ENCODE results near the gene ZNF827. TPM values are rescaled to one million over a fixed set of nuclear protein-coding genes. Genes with fewer than 3 reads are reported as not detected.
A peak's percentile ranks its signal among the peaks of the same experiment; 100 is the strongest.

Gene ZNF827
- total RNA-seq, 2 experiments from 2014 or later = 13.6 to 14.8 TPM

DNA sequence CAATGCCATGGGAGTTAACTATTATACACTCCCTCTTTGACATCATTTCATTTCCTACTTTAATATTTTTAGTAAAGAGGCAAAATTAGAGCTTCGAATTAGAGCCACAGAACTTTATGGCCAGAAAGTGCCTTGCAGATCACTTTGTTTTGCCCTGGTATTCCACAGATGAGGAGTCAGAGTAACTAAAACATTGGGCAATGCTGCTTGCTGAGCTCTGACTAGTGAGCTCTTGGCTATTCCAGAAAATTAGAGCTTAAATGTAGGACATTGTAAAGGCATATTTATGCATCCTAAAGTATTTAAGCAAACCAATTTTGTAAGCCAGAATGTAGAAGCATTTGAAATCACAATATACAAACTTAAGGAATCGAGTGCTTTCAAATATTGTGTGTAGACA is 6.3 kb upstream of the ZNF827 start:
- Mint-ChIP-seq H3K9me3 (ENCODE audit: insufficient read depth) (no peaks in the 10 kb centered on the region), H3K27me3 (ENCODE audit: low read depth) (peaks cover 25% of the 10 kb centered on the region), H3K36me3 (ENCODE audit: low read depth) (no peaks in the 10 kb centered on the region), H3K27ac (no peak overlapping the region), H3K4me1 (ENCODE audit: low read depth) (no peaks in the 10 kb centered on the region), H3K4me3 (no peak overlapping the region)
- DNase-seq (no peak), ATAC-seq (no peak)
- POLR2A ChIA-PET = no interaction called here
- CTCF ChIA-PET = interaction anchor here (0.7 to 2.0 kb wide), 2 partner anchors 10 to 66 kb away, joined by 3 to 15 read pairs; no protein-coding TSS in a partner anchor

DNA sequence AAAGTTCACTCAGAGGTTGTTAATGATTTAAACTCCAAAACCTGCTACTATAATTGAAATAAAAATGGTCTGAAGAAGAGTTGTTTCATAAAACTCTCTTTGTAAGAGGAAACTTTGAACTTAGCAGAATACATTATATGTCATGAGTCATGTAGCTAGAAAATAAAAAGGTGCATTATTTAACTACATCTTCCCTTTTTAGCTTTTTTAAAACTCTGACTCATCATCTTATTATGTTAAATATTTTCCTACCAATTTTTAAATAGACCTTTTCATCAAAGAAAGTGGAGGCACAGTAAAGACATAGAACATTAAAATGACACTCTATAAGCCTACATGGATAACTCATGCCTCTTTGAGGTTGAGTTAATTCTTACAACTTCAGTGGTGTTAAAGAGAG is 1.2 kb upstream of the ZNF827 start:
- Mint-ChIP-seq H3K36me3 (ENCODE audit: low read depth) (peaks cover 7% of the 10 kb centered on the region), H3K27me3 (ENCODE audit: low read depth) (peaks cover 10% of the 10 kb centered on the region), H3K27ac (no peak overlapping the region), H3K4me3 (no peak overlapping the region), H3K4me1 (ENCODE audit: low read depth) (peaks cover 17% of the 10 kb centered on the region), H3K9me3 (ENCODE audit: insufficient read depth) (no peaks in the 10 kb centered on the region)
- ChIA-PET CTCF (interaction anchor here (1.2 to 2.2 kb wide), 2 partner anchors 12 to 98 kb away, joined by 4 to 6 read pairs; no protein-coding TSS in a partner anchor), POLR2A (no interaction called here)
- DNase-seq (no peak), ATAC-seq (no peak)

DNA sequence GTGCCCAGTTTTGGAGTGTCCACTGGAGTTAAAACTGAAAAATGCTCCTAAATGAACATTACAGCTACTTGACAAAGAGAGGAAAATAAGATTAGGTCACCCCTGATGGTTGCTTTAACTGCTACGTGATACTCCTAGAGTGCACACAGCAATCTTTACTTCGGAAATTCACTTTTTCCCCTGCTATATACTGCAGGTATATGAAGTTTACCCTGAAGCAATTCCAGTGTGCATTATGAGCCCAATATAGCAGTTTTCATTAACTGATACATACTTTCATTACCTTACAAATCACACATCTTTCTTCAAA is 773 bp upstream of the ZNF827 start:
- Mint-ChIP-seq H3K4me3 (peak overlapping the region; percentile 99), H3K27ac (no peak overlapping the region), H3K9me3 (ENCODE audit: insufficient read depth) (no peaks in the 10 kb centered on the region), H3K27me3 (ENCODE audit: low read depth) (peaks cover 7% of the 10 kb centered on the region), H3K4me1 (ENCODE audit: low read depth) (peaks cover 22% of the 10 kb centered on the region), H3K36me3 (ENCODE audit: low read depth) (peaks cover 7% of the 10 kb centered on the region)
- DNase-seq (no peak), ATAC-seq (no peak)
- ChIA-PET CTCF (interaction anchor here (0.8 to 2.2 kb wide), 5 partner anchors 9 to 316 kb away, joined by 3 to 6 read pairs (median 3); no protein-coding TSS in a partner anchor), POLR2A (interaction anchor here (0.7 kb wide), 1 partner anchor 12 kb away, joined by 4 read pairs; no protein-coding TSS in a partner anchor)

DNA sequence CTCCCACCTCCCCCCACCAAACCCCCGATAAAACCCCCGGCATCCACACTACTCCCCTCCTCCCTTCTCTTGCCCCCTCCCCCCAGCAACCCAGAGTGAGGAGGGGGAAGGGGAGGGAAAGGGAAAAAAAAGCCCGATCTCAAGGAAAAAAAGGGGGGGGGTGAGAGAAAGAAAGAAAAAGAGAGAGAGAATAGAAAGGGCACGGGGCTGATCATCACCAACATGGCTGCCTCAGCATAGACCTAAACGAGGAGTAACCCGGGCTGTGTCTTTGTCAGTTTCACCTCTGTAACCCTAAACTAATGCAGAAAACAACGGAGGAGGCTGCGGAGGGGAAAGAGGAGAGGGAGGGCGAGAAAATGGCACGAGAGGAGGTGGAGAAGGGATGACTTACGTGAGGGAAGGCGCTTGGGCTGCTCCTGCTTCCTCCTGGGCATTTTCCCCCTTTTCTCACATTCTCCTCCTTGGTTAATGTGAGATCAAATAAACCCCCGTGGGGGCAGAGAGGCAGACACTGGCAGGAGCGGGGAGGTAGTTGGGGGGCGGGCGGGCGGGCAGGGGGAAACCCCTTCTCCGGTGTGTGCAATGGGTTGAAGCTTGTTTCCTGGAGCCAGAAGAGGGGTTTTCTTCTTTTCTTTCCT is 532 bp downstream of the ZNF827 start:
- Mint-ChIP-seq H3K4me3 (peak overlapping the region; percentile 99), H3K27me3 (ENCODE audit: low read depth) (peaks cover 5% of the 10 kb centered on the region), H3K36me3 (ENCODE audit: low read depth) (peaks cover 11% of the 10 kb centered on the region), H3K27ac (peak overlapping the region; percentile 97), H3K9me3 (ENCODE audit: insufficient read depth) (no peaks in the 10 kb centered on the region), H3K4me1 (ENCODE audit: low read depth) (peaks cover 30% of the 10 kb centered on the region)
- DNase-seq (peak; percentile 56), ATAC-seq (peak; percentile 34)
- POLR2A ChIA-PET = interaction anchor here (0.6 to 0.9 kb wide), 6 partner anchors 11 to 508 kb away, joined by 3 to 4 read pairs (median 3); no protein-coding TSS in a partner anchor
- CTCF ChIA-PET = interaction anchor here (0.7 to 2.2 kb wide), 2 partner anchors 96 to 321 kb away, joined by 4 to 6 read pairs; no protein-coding TSS in a partner anchor

DNA sequence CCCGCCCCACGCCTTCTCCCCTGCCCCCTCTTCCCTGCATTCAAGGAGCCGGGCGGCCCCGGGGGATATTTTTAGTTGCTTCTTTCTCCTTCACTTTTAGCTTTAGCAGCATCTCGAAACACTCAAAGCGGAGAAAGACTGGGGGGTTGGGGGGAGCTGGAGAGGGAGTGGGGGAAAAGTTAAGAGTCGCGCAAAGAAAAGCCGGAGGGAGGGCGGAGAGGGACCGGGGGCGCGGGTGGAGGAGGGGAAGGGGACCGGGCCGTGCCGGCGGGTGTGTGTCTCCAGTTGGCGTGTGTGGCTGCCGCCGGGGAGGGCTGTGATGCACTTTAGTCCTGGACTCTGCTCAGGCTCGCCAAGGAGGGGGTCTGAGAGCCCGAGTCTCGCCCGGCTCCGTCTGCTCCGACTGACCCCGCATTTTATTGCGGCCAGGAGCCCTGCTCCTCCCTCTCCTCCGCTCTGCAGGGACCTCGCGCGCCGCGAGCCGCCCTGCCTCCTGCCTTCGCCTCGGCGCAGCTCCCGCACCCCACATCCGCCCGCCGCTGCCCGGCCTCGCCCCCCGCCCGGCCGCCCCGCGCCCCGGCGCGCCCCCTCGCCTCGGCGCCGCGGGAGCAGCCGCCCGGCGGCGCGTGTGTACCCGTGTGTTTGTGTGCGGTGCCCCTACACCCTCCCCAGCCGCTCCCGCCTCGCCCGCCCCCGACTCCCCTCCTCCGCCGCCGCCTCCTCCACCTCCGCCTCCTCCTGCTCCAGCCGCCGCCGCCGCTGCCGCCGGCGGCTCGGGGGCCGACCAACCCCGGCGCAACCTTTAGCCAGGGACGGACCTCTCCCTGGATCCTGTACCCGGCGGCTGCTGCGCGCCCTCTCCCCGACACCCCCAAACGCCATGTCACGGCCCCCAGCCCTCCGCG is 1.4 kb downstream of the ZNF827 start:
- peaks cover 15% of the 10 kb centered on the region for H3K36me3 Mint-ChIP-seq (ENCODE audit: low read depth)
- ChIA-PET CTCF (interaction anchor here (1.1 to 1.2 kb wide), 2 partner anchors 10 to 49 kb away, joined by 3 to 4 read pairs; no protein-coding TSS in a partner anchor), POLR2A (interaction anchor here (1.0 to 1.9 kb wide), 3 partner anchors 9 to 756 kb away, joined by 3 to 7 read pairs (median 4); partner anchors contain the start of gene MMAA)
- no peaks in the 10 kb centered on the region for H3K9me3 Mint-ChIP-seq (ENCODE audit: insufficient read depth)
- H3K4me3 Mint-ChIP-seq = peak overlapping the region; percentile 99
- DNase-seq (peak; percentile 63), ATAC-seq (peak; percentile 48)
- peaks cover 5% of the 10 kb centered on the region for H3K27me3 Mint-ChIP-seq (ENCODE audit: low read depth)
- peaks cover 33% of the 10 kb centered on the region for H3K4me1 Mint-ChIP-seq (ENCODE audit: low read depth)
- H3K27ac Mint-ChIP-seq = peak overlapping the region; percentile 98

DNA sequence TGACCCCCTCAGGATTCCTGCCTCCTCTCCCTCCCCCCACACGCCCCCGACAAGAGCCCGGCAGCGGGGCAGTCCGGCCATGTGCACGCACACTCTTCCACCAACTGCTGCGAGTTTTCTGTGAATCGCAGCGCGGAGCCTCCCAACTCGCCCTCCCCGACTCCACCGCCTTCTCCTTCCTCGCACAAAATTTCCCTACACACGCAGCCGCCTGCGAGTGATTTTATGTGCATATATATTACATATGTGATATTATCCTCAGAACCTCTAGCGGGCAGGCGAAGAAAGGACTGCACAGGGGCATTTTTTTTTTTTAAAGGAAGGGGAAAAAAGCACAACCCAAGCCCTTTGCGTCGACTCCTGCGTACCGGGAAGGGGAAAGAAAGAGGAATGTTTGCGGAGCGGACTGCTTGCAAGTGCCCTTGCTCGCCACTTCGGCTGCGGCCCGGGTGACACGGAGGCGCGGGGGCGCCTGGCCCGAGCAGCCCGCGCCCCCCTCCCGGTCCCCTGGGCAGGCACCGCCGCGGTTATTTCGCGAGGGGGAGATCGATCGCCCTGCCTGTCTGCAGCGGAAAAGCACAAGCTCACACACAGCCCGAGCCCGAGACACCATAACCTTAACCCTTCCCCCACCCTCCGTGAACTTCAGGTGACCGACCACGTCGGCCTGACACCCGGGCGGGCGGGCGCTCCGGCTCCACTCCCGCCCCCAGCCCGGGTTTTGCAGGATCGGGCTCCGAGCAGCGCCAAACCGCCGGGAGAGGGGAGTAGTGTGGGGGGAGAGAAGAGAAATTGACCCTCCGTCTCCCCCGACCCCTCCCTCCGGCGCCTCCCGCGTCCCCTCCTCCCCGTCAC is 2.3 kb downstream of the ZNF827 start:
- H3K4me1 Mint-ChIP-seq (ENCODE audit: low read depth) = peaks cover 40% of the 10 kb centered on the region
- POLR2A ChIA-PET = interaction anchor here (0.9 to 1.9 kb wide), 5 partner anchors 9 to 755 kb away, joined by 3 to 7 read pairs (median 3); partner anchors contain the start of gene MMAA
- DNase-seq (peak; percentile 80), ATAC-seq (peak; percentile 59)
- no peaks in the 10 kb centered on the region for H3K9me3 Mint-ChIP-seq (ENCODE audit: insufficient read depth)
- H3K36me3 Mint-ChIP-seq (ENCODE audit: low read depth) = peaks cover 16% of the 10 kb centered on the region
- H3K27ac Mint-ChIP-seq = peak overlapping the region; percentile 98
- CTCF ChIA-PET = interaction anchor here (1.0 to 1.2 kb wide), 5 partner anchors 9 to 319 kb away, joined by 3 to 4 read pairs (median 3); no protein-coding TSS in a partner anchor
- peaks cover 3% of the 10 kb centered on the region for H3K27me3 Mint-ChIP-seq (ENCODE audit: low read depth)
- H3K4me3 Mint-ChIP-seq = peak overlapping the region; percentile 95

DNA sequence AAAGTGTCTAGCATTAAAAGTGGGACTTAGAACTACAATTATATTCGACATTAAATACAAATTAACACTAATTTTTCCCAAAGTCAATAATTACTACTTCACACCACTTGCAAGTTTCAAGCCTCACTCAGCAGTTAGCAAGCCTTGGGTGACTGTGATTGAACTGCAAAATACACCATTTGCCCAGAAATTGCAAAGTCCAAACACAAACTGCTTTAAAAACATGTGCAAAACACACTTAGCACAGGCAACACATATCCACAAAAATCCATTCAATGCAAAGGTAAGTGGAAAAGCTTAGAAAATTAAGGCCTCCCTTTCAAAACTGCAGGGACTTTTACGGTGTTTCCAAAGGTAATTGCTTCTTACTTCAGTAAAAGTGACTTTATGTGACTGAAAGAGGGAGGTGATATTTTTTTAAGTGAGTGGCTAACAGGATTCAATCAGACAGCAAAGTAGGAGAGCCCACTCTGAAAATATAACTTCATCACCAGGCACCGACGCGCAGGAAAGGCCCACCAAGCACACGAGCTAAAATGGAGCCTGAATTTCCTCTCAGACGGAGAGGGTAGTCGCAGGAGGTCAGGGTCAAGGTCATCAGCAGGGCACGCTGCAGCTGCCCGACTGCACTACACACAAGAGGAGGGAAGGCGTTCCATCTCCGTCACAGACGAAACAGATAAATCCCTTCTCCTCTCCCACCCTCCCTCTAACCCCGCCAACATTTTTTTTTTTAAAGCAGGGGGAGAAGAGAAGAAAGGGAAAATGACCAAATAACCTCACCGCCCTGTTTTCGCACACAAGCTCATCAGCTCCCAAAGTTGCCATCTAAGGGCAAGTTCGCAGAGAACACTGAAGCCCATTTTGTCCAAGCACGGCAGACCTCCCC is 3.1 kb downstream of the ZNF827 start:
- Mint-ChIP-seq H3K4me1 (ENCODE audit: low read depth) (peaks cover 44% of the 10 kb centered on the region), H3K9me3 (ENCODE audit: insufficient read depth) (no peaks in the 10 kb centered on the region), H3K36me3 (ENCODE audit: low read depth) (peaks cover 16% of the 10 kb centered on the region), H3K27ac (peak overlapping the region; percentile 98), H3K27me3 (ENCODE audit: low read depth) (peaks cover 3% of the 10 kb centered on the region), H3K4me3 (peak overlapping the region; percentile 95)
- ATAC-seq (peak; percentile 20), DNase-seq (peak; percentile 59)
- CTCF ChIA-PET = interaction anchor here (1.0 to 1.2 kb wide), 4 partner anchors 40 to 318 kb away, joined by 3 read pairs; no protein-coding TSS in a partner anchor
- POLR2A ChIA-PET = interaction anchor here (0.6 to 1.9 kb wide), 5 partner anchors 17 to 755 kb away, joined by 3 to 7 read pairs (median 3); partner anchors contain the start of gene MMAA

DNA sequence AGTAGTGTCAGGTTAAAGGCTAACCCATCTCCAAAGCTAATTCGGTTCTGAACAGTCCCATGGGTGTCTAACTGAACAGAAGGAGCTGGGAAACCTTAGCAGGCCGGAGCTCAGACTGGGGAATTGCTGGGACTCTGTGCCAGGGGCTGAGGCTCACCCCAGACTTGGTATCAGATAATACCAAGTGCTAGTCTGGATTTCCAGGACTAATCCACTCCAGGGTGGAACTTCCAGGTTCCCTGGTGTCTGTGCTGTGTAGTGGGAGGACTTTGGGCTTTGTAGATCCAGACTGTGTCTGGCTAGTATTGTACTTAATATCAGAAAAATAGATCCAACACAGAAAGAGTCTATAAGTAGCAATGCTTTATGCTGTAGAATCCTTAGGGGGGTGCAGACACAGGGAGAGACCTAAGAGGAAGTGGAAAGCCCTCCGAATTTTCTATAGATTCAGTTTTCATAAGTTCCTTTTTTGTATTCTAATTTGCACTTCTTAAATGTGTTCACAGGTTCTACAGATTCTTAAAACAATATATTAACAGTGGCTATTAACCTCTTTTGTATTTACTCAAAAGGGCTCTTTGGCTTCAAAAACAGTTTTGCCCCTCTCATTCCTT is 4.1 kb downstream of the ZNF827 start:
- Mint-ChIP-seq H3K27me3 (ENCODE audit: low read depth) (peaks cover 3% of the 10 kb centered on the region), H3K4me1 (ENCODE audit: low read depth) (peaks cover 49% of the 10 kb centered on the region), H3K27ac (peak overlapping the region; percentile 98), H3K9me3 (ENCODE audit: insufficient read depth) (no peaks in the 10 kb centered on the region), H3K4me3 (peak overlapping the region; percentile 95), H3K36me3 (ENCODE audit: low read depth) (peaks cover 16% of the 10 kb centered on the region)
- ATAC-seq (no peak), DNase-seq (no peak)
- CTCF ChIA-PET = no interaction called here
- POLR2A ChIA-PET = no interaction called here

DNA sequence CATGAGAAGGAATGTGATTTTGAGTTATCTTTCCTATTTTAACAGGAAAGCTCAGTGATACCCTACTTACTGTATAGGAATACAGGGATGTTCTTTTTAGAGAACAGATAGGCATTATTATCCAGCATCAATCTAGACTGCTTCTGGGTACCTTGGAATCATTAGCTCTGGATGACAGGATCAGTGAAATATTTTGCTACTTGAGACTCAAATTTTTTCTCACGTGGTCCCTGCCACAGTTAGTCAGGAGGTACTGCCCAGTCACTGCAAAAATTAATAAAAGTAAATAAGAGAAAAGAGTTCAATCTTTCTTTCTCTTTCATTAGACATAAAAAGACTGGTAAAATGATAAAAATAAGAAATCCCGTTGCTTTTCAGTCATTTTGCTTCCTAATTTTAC is 5.5 kb downstream of the ZNF827 start:
- Mint-ChIP-seq H3K27me3 (ENCODE audit: low read depth) (no peaks in the 10 kb centered on the region), H3K9me3 (ENCODE audit: insufficient read depth) (no peaks in the 10 kb centered on the region), H3K36me3 (ENCODE audit: low read depth) (peaks cover 21% of the 10 kb centered on the region), H3K4me1 (ENCODE audit: low read depth) (peaks cover 43% of the 10 kb centered on the region), H3K4me3 (no peak overlapping the region), H3K27ac (no peak overlapping the region)
- ATAC-seq = no peak
- no peak for DNase-seq
- ChIA-PET POLR2A (no interaction called here), CTCF (interaction anchor here (0.7 to 1.6 kb wide), 2 partner anchors 12 to 43 kb away, joined by 3 read pairs; no protein-coding TSS in a partner anchor)

DNA sequence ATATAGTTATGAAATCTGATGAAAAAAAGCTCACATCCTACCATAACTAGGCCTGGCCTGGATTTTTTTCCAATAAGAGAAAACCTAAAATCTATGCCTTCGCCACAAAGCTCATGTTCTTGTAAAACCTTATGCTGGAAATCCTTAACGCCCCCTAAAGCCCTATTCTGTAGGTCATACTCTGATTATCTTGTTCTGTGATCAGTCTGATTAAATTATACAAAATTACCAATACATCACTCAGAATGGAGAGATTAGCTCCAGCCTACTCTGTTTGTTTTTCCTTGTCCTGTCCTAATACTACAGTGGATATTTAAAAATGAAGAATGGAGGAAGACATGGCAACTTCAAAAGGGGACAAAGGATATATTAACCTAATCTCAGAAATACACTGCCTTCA is 7.2 kb downstream of the ZNF827 start:
- no peak overlapping the region for H3K27ac Mint-ChIP-seq
- H3K36me3 Mint-ChIP-seq (ENCODE audit: low read depth) = peaks cover 26% of the 10 kb centered on the region
- POLR2A ChIA-PET = no interaction called here

More for the DNA sequence above, 7.2 kb downstream of the ZNF827 start:
- DNase-seq (no peak), ATAC-seq (no peak)
- CTCF ChIA-PET = interaction anchor here (1.1 to 2.0 kb wide), 3 partner anchors 11 to 88 kb away, joined by 3 to 7 read pairs (median 4); no protein-coding TSS in a partner anchor
- Mint-ChIP-seq H3K4me3 (no peak overlapping the region), H3K4me1 (ENCODE audit: low read depth) (peaks cover 45% of the 10 kb centered on the region), H3K27me3 (ENCODE audit: low read depth) (no peaks in the 10 kb centered on the region), H3K9me3 (ENCODE audit: insufficient read depth) (peaks cover under 1% of the 10 kb centered on the region)
